Colonic mucosa (tissue), 4 donors: ENCODE results near the gene TMEM9. TPM values are rescaled to one million over a fixed set of nuclear protein-coding genes. Genes with fewer than 3 reads are reported as not detected.

Experiments
- DNase-seq: peaks from one replicate; pipeline ENCODE4 v3.0.0-alpha.2; 2020
- H3K27ac ChIP-seq: fragments of 200-600 bp; one replicate; pipeline ENCODE4 v1.8.0; 2021
- H3K27me3 ChIP-seq: fragments of 200-600 bp; one replicate; pipeline ENCODE4 v1.8.0; 2021
- H3K36me3 ChIP-seq: fragments of 200-600 bp; one replicate; pipeline ENCODE4 v1.8.0; 2021
- H3K4me1 ChIP-seq: fragments of 200-600 bp; one replicate; pipeline ENCODE4 v1.8.0; 2021; ENCODE audit warnings: mild to moderate bottlenecking
- H3K4me3 ChIP-seq: fragments of 200-600 bp; one replicate; pipeline ENCODE4 v1.8.0; 2021
- H3K9ac ChIP-seq, 2 donors: one replicate each; pipeline ENCODE4 v1.7.0; 2013; ENCODE audit warnings: control low read depth in 2 of 2, low read depth in 2 of 2, low read length in 2 of 2
- H3K9me3 ChIP-seq: fragments of 200-600 bp; one replicate; pipeline ENCODE4 v1.8.0; 2021
- CTCF ChIP-seq: fragments of 200-600 bp; IDR thresholded peaks from one replicate; pipeline ENCODE4 v1.8.0; 2022; ENCODE audit warnings: antibody characterized with exemption, mild to moderate bottlenecking
- intact Hi-C: fragments of 100-400 bp; cut with DNase I; formaldehyde crosslinking; loops from one replicate; pipeline ENCODE4 v1.14.1; 2022
- total RNA-seq, 2 donors: library from RNA; stranded (reverse); fragmentation: NEBNext Ultra II Directional in 1 of 2; extraction: Animal tissue kit (Norgen Biotek cat#: 25700) in 1 of 2; gene quantifications; one replicate each; pipeline ENCODE4 v1.2.1, GENCODE V29; 2021
- donor health status: healthy.
- donor health status: DM: no; HTN: no; CAD: no.
- donor health status: DM: no; HTN: no; CAD: no.

The TMEM9 gene
- total RNA-seq, 2 donors from 2014 or later: 35.4 to 38.2 TPM

DNA sequence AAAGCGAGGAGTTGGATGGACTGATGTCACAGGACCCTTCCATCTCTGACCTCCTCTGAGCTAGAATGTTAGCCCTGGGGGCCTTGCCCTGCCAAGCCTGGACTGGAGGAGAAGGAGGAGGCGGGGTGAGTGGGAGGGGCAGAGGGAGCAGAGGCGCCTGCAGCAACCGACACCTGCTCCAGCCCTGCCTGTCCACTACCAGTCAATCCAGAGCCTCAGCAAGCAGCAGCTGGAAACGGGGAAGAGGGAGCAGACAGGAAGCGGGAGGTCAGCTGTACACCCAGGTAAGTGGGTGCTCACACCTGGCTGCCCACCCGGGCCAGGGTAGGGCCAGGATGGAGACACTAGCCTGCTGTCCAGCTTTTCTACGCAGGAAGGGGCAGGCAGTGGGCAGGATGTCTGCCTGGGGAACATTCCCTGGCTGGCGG lies 36.4 kb upstream of the TMEM9 start, which contains the start of gene IGFN1:
Gene IGFN1, plus strand, starts transcription at position 201 of the 428 bp plus-strand sequence. CDS start 2,470 bp downstream, outside the sequence.
- intact Hi-C loops: no loop called here
- H3K9me3 ChIP-seq: no peaks in the 10 kb centered on the region
- no peaks in the 10 kb centered on the region for H3K4me1 ChIP-seq
- no peak within 1 kb of the TSS for H3K27ac ChIP-seq
- no peaks in the 10 kb centered on the region for H3K36me3 ChIP-seq
- TF ChIP-seq CTCF: no peak
- no peak within 1 kb of the TSS for H3K9ac ChIP-seq
- H3K4me3 ChIP-seq: no peak within 1 kb of the TSS
- no peaks in the 10 kb centered on the region for H3K27me3 ChIP-seq
- DNase-seq: no peak

- intact Hi-C loops: no loop called here
- Histone ChIP-seq H3K36me3 (no peaks in the 10 kb centered on the region), H3K9ac (no peak overlapping the region), H3K9me3 (no peaks in the 10 kb centered on the region), H3K4me1 (no peaks in the 10 kb centered on the region), H3K27me3 (no peaks in the 10 kb centered on the region), H3K27ac (no peak overlapping the region), H3K4me3 (no peak overlapping the region)
- TF ChIP-seq CTCF: no peak
- no peak for DNase-seq
These were observed 35.7 kb upstream of the TMEM9 start for GRCh38 chr1:201190005-201190404.

DNA sequence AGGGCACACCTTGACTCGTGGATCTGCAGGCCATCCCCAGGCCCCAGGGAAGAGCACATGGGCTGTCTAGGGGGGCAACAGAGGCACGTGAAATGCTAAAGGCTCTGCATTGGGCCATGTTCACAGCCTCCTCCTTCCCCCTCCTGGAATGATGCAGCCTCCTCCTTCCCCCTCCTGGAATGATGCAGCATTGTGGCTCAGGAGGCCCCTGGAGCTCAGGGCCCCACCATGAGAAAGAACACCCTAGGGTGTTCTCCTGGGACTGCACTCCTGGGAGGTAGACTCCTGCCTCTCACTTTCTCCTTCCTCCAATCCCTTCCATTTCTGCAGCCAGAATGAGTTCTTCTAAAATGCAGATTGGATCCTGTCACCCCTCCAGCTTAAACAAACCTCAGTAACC lies 34.8 kb upstream of the TMEM9 start:
- no peak for TF ChIP-seq CTCF

GRCh38 chr1:201186192-201186591 lies 31.9 kb upstream of the TMEM9 start:
- Histone ChIP-seq H3K27me3 (no peaks in the 10 kb centered on the region), H3K4me3 (no peak overlapping the region), H3K36me3 (no peaks in the 10 kb centered on the region), H3K4me1 (no peaks in the 10 kb centered on the region), H3K27ac (no peak overlapping the region), H3K9me3 (no peaks in the 10 kb centered on the region), H3K9ac (no peak overlapping the region)
- intact Hi-C loops: no loop called here
- no peak for DNase-seq
- no peak for TF ChIP-seq CTCF

More for the DNA sequence above, 34.8 kb upstream of the TMEM9 start:
- Histone ChIP-seq H3K27me3 (no peaks in the 10 kb centered on the region), H3K4me3 (no peak overlapping the region), H3K9me3 (no peaks in the 10 kb centered on the region), H3K36me3 (no peaks in the 10 kb centered on the region), H3K27ac (no peak overlapping the region), H3K4me1 (no peaks in the 10 kb centered on the region), H3K9ac (no peak overlapping the region)
- DNase-seq: no peak
- intact Hi-C loops: no loop called here

DNA sequence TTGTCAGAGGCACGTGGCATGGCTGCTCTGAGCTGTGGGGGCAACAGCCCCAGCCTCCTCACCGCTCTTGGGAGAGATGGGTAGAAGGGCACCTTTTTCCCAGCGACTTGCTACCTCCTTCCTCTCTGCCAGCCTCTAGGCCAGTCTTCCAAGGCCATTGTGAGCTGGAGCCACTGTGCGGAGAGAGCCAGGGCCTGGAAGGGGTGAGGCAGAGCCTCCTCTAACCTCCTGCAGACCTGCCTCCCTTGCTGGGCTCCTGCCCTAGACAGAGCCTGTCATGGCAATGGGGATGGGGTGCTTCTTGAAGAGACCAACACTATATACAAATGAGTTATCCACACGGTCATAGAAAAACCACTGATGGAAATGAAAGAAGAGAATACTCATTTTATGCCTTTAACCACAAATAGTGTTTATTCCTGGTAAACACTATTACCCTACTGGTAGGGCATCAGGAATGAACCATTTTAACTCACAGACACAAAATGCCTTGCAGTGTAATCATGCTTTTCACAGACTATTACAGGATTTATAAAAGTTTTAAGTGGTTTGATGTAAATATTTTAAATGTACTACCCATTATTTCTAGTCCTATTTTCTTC lies 31.4 kb upstream of the TMEM9 start:
- Histone ChIP-seq H3K27me3 (no peaks in the 10 kb centered on the region), H3K9me3 (no peaks in the 10 kb centered on the region), H3K9ac (no peak overlapping the region), H3K27ac (no peak overlapping the region), H3K4me1 (no peaks in the 10 kb centered on the region), H3K4me3 (no peak overlapping the region), H3K36me3 (no peaks in the 10 kb centered on the region)
- intact Hi-C loops: no loop called here
- TF ChIP-seq CTCF: no peak
- no peak for DNase-seq
